CD14-positive monocyte (primary cell): ENCODE results near the gene ANKRD23. TPM values are rescaled to one million over a fixed set of nuclear protein-coding genes. Genes with fewer than 3 reads are reported as not detected.

Source experiments
- DNase-seq, 3 donors: peaks; one replicate each; pipeline ENCODE4 v3.0.0-alpha.2; 2011 to 2022
- H2AFZ ChIP-seq: 2 replicates; pipeline ENCODE4 v1.6.0; 2012; ENCODE audit warnings: mild to moderate bottlenecking, low read depth, low read length, inconsistent platforms; ENCODE audit not compliant: insufficient read depth, poor library complexity, severe bottlenecking
- H3K27ac ChIP-seq, 2 donors: 1 replicate in 1 of 2; 2 replicates in 1 of 2; pipeline ENCODE4 v1.5.1; 2012 to 2013; ENCODE audit warnings: low read length in 2 of 2, control low read depth in 1 of 2, inconsistent platforms in 1 of 2, low read depth in 1 of 2, mild to moderate bottlenecking in 1 of 2
- H3K27me3 ChIP-seq, 2 donors: one replicate each; pipeline versions ENCODE4 v1.6.0 to v1.6.1; 2011 to 2013; ENCODE audit warnings: low read length in 2 of 2; ENCODE audit not compliant: control insufficient read depth in 2 of 2, insufficient read depth in 2 of 2
- H3K36me3 ChIP-seq, 2 donors: replicated peaks in 1 of 2; 1 replicate in 1 of 2; 2 replicates in 1 of 2; pipeline versions ENCODE4 v1.5.1 to v1.6.1; 2012 to 2013; ENCODE audit warnings: low read length in 2 of 2, control low read depth in 1 of 2, inconsistent platforms in 1 of 2, mild to moderate bottlenecking in 1 of 2; ENCODE audit not compliant: insufficient read depth in 2 of 2, control insufficient read depth in 1 of 2
- H3K4me1 ChIP-seq, 2 donors: 1 replicate in 1 of 2; 2 replicates in 1 of 2; pipeline versions ENCODE4 v1.5.1 to v1.6.1; 2012 to 2013; ENCODE audit warnings: low read length in 2 of 2, control low read depth in 1 of 2, inconsistent platforms in 1 of 2, mild to moderate bottlenecking in 1 of 2, moderate library complexity in 1 of 2; ENCODE audit not compliant: insufficient read depth in 2 of 2, control insufficient read depth in 1 of 2
- H3K4me2 ChIP-seq: replicated peaks from 2 replicates; pipeline ENCODE3; 2012; ENCODE audit warnings: low read length, moderate library complexity, mild to moderate bottlenecking; ENCODE audit not compliant: poor library complexity, severe bottlenecking; ENCODE audit errors: extremely low read depth
- H3K4me3 ChIP-seq, 3 experiments: fragments of 200-600 bp in 1 of 3; sonication (generic) in 1 of 3; replicated peaks in 1 of 3; 1 replicate in 2 of 3; 2 replicates in 1 of 3; pipeline ENCODE4 v1.5.1; 2011 to 2013; ENCODE audit warnings: low read length in 3 of 3, mild to moderate bottlenecking in 3 of 3, control low read depth in 2 of 3, low read depth in 2 of 3, inconsistent platforms in 1 of 3, moderate library complexity in 1 of 3
- H3K79me2 ChIP-seq: 2 replicates; pipeline ENCODE4 v1.6.0; 2012; ENCODE audit warnings: mild to moderate bottlenecking, control low read depth, inconsistent platforms, low read length, moderate library complexity; ENCODE audit not compliant: insufficient read depth
- H3K9ac ChIP-seq: 2 replicates; pipeline ENCODE4 v1.6.0; 2017; ENCODE audit warnings: low read length, mild to moderate bottlenecking; ENCODE audit not compliant: insufficient read depth, poor library complexity, severe bottlenecking
- H3K9me3 ChIP-seq, 2 donors: replicated peaks in 1 of 2; 1 replicate in 1 of 2; 2 replicates in 1 of 2; pipeline versions ENCODE4 v1.5.1 to v1.6.1; 2012 to 2013; ENCODE audit warnings: low read length in 2 of 2, control low read depth in 1 of 2; ENCODE audit not compliant: control insufficient read depth in 1 of 2, insufficient read depth in 1 of 2
- H4K20me1 ChIP-seq: 2 replicates; pipeline ENCODE4 v1.6.0; 2012; ENCODE audit warnings: mild to moderate bottlenecking, low read length, control low read depth, moderate library complexity; ENCODE audit not compliant: insufficient read depth
- H3K27ac Mint-ChIP-seq, 7 donors: one replicate each; pipeline ENCODE4 v1.8.0; 2020; ENCODE audit warnings: mild to moderate bottlenecking in 7 of 7, mixed read lengths in 7 of 7, moderate library complexity in 6 of 7, inconsistent platforms in 2 of 7
- H3K27me3 Mint-ChIP-seq, 3 donors: one replicate each; pipeline ENCODE4 v1.8.0; 2021 to 2022; ENCODE audit warnings: low read depth in 3 of 3, mild to moderate bottlenecking in 3 of 3, mixed read lengths in 3 of 3, moderate library complexity in 3 of 3, inconsistent platforms in 1 of 3
- H3K36me3 Mint-ChIP-seq, 2 donors: one replicate each; pipeline ENCODE4 v1.8.0; 2020; ENCODE audit warnings: mixed read lengths in 2 of 2, inconsistent platforms in 1 of 2, mild to moderate bottlenecking in 1 of 2
- H3K4me1 Mint-ChIP-seq: one replicate; pipeline ENCODE4 v1.8.0; 2020; ENCODE audit warnings: mild to moderate bottlenecking, mixed read lengths
- H3K4me3 Mint-ChIP-seq, 2 donors: one replicate each; pipeline ENCODE4 v1.8.0; 2020; ENCODE audit warnings: mild to moderate bottlenecking in 2 of 2, mixed read lengths in 2 of 2, moderate library complexity in 1 of 2
- H3K9me3 Mint-ChIP-seq, 7 donors: one replicate each; pipeline ENCODE4 v1.8.0; 2020 to 2022; ENCODE audit warnings: mixed read lengths in 7 of 7, mild to moderate bottlenecking in 6 of 7, moderate library complexity in 6 of 7, inconsistent platforms in 2 of 7
- CTCF ChIP-seq: fragments of 200-600 bp; IDR thresholded peaks from one replicate; pipeline ENCODE4 v1.8.0; 2022; ENCODE audit warnings: antibody characterized with exemption, mild to moderate bottlenecking
- WGBS: methylation state at CpG from one replicate; pipeline ENCODE4 v1.1.5; 2013; ENCODE audit warnings: missing lambda C conversion rate; ENCODE audit not compliant: insufficient coverage; 5-methylcytosine and 5-hydroxymethylcytosine counted together
- intact Hi-C, 2 donors: fragments of 100-400 bp; cut with micrococcal nuclease; formaldehyde crosslinking; loops; one replicate each; pipeline versions ENCODE4 v1.15.0 to v1.15.1; 2023
- polyA plus RNA-seq, 3 donors: library from polyadenylated mRNA; depleted of rRNA in 1 of 3; unstranded in 2 of 3; stranded (reverse) in 1 of 3; fragments of 300-500 nt in 2 of 3; fragments of >200 nt in 1 of 3; fragmentation: Illumina TruSeq in 2 of 3; gene quantifications; 1 replicate in 2 of 3; 2 replicates in 1 of 3; pipeline ENCODE4 v1.2.3, GENCODE V29; 2012 to 2021

The ANKRD23 gene
- polyA plus RNA-seq, 3 donors = 1.4 TPM; not detected in 2

DNA sequence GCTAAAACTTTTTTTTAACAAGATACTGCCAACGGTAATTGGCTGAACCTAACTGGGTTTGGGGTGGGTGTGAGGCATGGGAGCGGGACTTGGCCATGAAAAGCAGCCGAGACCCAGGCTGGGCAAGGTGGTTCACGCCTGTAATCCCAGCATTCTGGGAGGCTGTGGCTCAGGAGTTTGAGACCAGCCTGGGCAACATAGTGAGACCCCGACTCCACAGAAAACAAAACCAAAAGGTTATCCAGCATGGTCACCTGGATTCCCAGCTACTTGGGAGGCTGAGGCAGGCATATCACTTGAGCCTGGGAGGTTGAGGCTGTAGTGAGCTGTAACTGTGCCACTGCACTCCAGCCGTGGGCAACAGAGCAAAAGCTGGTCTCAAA lies 37.1 kb upstream of the ANKRD23 start:
- Mint-ChIP-seq H3K4me1 (peaks cover 11% of the 10 kb centered on the region), H3K9me3 (peaks cover 0 to 2% (median 0%) of the 10 kb centered on the region in 7 donors), H3K27me3 (peaks cover 61 to 98% (median 82%) of the 10 kb centered on the region in 3 donors), H3K36me3 (peaks cover 0 to under 1% of the 10 kb centered on the region in 2 donors), H3K27ac (no peak overlapping the region), H3K4me3 (peak overlapping the region in 1 of 2 donors; percentile 57)
- no peaks in the 10 kb centered on the region for H3K36me3 ChIP-seq
- H3K9me3 ChIP-seq = no peaks in the 10 kb centered on the region
- H3K27me3 ChIP-seq = peaks cover 0 to 91% of the 10 kb centered on the region in 2 donors
- DNase-seq = no peak
- peaks cover 14 to 16% of the 10 kb centered on the region in 2 donors for H3K4me1 ChIP-seq
- WGBS = 82% methylated on average over 6 of the region's 6 CpGs
- intact Hi-C loops = no loop called here
- no peak overlapping the region for H3K9ac ChIP-seq
- H4K20me1 ChIP-seq = no peaks in the 10 kb centered on the region
- H2AFZ ChIP-seq = no peak overlapping the region
- H3K4me3 ChIP-seq = no peak overlapping the region
- H3K4me2 ChIP-seq = no peak overlapping the region
- H3K79me2 ChIP-seq = no peaks in the 10 kb centered on the region
- TF ChIP-seq CTCF = no peak
- H3K27ac ChIP-seq = no peak overlapping the region

- H3K4me2 ChIP-seq = no peak overlapping the region
- H2AFZ ChIP-seq = no peak overlapping the region
- intact Hi-C loops = no loop called here
- H3K4me3 ChIP-seq = no peak overlapping the region
- TF ChIP-seq CTCF = no peak
- H3K27ac Mint-ChIP-seq = no peak overlapping the region
- H3K36me3 Mint-ChIP-seq = no peaks in the 10 kb centered on the region
- peaks cover 12% of the 10 kb centered on the region for H3K4me1 Mint-ChIP-seq
- DNase-seq = no peak
- 96% methylated on average over 11 of the region's 18 CpGs for WGBS
- peaks cover 58 to 98% (median 81%) of the 10 kb centered on the region in 3 donors for H3K27me3 Mint-ChIP-seq
- no peaks in the 10 kb centered on the region for H4K20me1 ChIP-seq
- no peak overlapping the region for H3K9ac ChIP-seq
- peaks cover 8 to 9% of the 10 kb centered on the region in 2 donors for H3K4me1 ChIP-seq
- H3K9me3 ChIP-seq = no peaks in the 10 kb centered on the region
- H3K79me2 ChIP-seq = no peaks in the 10 kb centered on the region
- peaks cover 0 to 94% of the 10 kb centered on the region in 2 donors for H3K27me3 ChIP-seq
- H3K27ac ChIP-seq = no peak overlapping the region
- H3K36me3 ChIP-seq = no peaks in the 10 kb centered on the region
- peak overlapping the region in 1 of 2 donors; percentile 63 for H3K4me3 Mint-ChIP-seq
- H3K9me3 Mint-ChIP-seq = peaks cover 0 to 5% (median 0%) of the 10 kb centered on the region in 7 donors
Observed at GRCh38 chr2:96879545-96880040, 35.8 kb upstream of the ANKRD23 start.
